SK-N-SH (cell line): ENCODE results near the gene XRN2. TPM values are rescaled to one million over a fixed set of nuclear protein-coding genes. Genes with fewer than 3 reads are reported as not detected.

ENCODE experiments used
- CTCF ChIA-PET: fragments of 300-600, 350-600 bp; formaldehyde crosslinking; extraction: SDS; loops from one replicate; lab custom pipeline; 2021; lab: Yijun Ruan, JAX
- POLR2A ChIA-PET: fragments of 350-600 bp; sonication (Branson Sonifier 250); formaldehyde crosslinking; extraction: SDS; loops from one replicate; lab custom pipeline; 2020; ENCODE audit warnings: antibody characterized with exemption, inconsistent platforms; lab: Yijun Ruan, JAX
- DNase-seq: peaks from one replicate; pipeline ENCODE4 v3.0.0; 2012
- H2AFZ ChIP-seq: fragments of 200-600 bp; sonication (generic); 2 replicates; pipeline ENCODE4 v1.8.1; 2016; ENCODE audit warnings: antibody characterized with exemption, mild to moderate bottlenecking, low read depth
- H3F3A ChIP-seq: fragments of 200-600 bp; sonication (generic); replicated peaks from 2 replicates; pipeline ENCODE3; 2016; ENCODE audit warnings: antibody characterized with exemption, mild to moderate bottlenecking; ENCODE audit not compliant: insufficient read depth
- H3K27ac ChIP-seq, 2 experiments: fragments of 200-500 bp in 1 of 2; fragments of 200-600 bp in 1 of 2; sonication (Bioruptor generic) in 1 of 2; sonication (generic), shearing (Covaris generic) in 1 of 2; 2 replicates each; pipeline versions ENCODE4 v1.5.1 to v1.6.1; 2014 to 2016; ENCODE audit warnings: low read depth in 2 of 2, inconsistent platforms in 1 of 2, low read length in 1 of 2, mild to moderate bottlenecking in 1 of 2, mixed read lengths in 1 of 2
- H3K27me3 ChIP-seq: fragments of 200-600 bp; sonication (generic), shearing (Covaris generic); 2 replicates; pipeline ENCODE4 v1.6.1; 2016; ENCODE audit warnings: mixed run types; ENCODE audit not compliant: insufficient read depth
- H3K36me3 ChIP-seq, 2 experiments: fragments of 200-500 bp in 1 of 2; fragments of 200-600 bp in 1 of 2; sonication (Bioruptor generic) in 1 of 2; sonication (generic) in 1 of 2; replicated peaks in 1 of 2; 2 replicates each; pipeline versions ENCODE3 to v1.5.1; 2014 to 2016; ENCODE audit warnings: low read length in 1 of 2, mild to moderate bottlenecking in 1 of 2; ENCODE audit not compliant: insufficient read depth in 2 of 2, control insufficient read depth in 1 of 2
- H3K4me1 ChIP-seq, 2 experiments: fragments of 200-500 bp in 1 of 2; fragments of 200-600 bp in 1 of 2; sonication (Bioruptor generic) in 1 of 2; sonication (generic), shearing (Covaris generic) in 1 of 2; 2 replicates each; pipeline versions ENCODE4 v1.5.1 to v1.6.1; 2014 to 2016; ENCODE audit warnings: low read depth in 1 of 2, low read length in 1 of 2, mixed run types in 1 of 2; ENCODE audit not compliant: insufficient read depth in 2 of 2, control insufficient read depth in 1 of 2
- H3K4me2 ChIP-seq: fragments of 200-600 bp; sonication (generic), shearing (Covaris generic); 2 replicates; pipeline ENCODE4 v1.6.1; 2017; ENCODE audit warnings: mixed run types
- H3K4me3 ChIP-seq, 2 experiments: fragments of 200-500 bp in 1 of 2; fragments of 200-600 bp in 1 of 2; sonication (Bioruptor generic) in 1 of 2; sonication (generic), shearing (Covaris generic) in 1 of 2; 2 replicates each; pipeline versions ENCODE4 v1.5.1 to v1.8.1; 2014 to 2016; ENCODE audit warnings: low read depth in 2 of 2, inconsistent platforms in 1 of 2, low read length in 1 of 2, mild to moderate bottlenecking in 1 of 2, mixed read lengths in 1 of 2, moderate library complexity in 1 of 2
- H3K79me2 ChIP-seq: fragments of 200-600 bp; sonication (generic); 2 replicates; pipeline ENCODE4 v1.8.1; 2017; ENCODE audit warnings: mild to moderate bottlenecking; ENCODE audit not compliant: insufficient read depth
- H3K9ac ChIP-seq: fragments of 200-600 bp; sonication (generic); 2 replicates; pipeline ENCODE4 v1.6.1; 2017; ENCODE audit warnings: mixed run types
- H3K9me2 ChIP-seq: fragments of 200-600 bp; sonication (generic); 2 replicates; pipeline ENCODE4 v1.6.1; 2017; ENCODE audit warnings: mixed run types
- H3K9me3 ChIP-seq: fragments of 200-600 bp; sonication (generic); 2 replicates; pipeline ENCODE4 v1.6.1; 2017; ENCODE audit warnings: mixed run types, mild to moderate bottlenecking, moderate library complexity
- H4K20me1 ChIP-seq: fragments of 200-600 bp; sonication (generic); 2 replicates; pipeline ENCODE4 v1.6.1; 2017; ENCODE audit warnings: mild to moderate bottlenecking, mixed run types; ENCODE audit not compliant: insufficient read depth
- CTCF ChIP-seq: fragments of 200-600 bp; sonication (generic); IDR thresholded peaks from 2 replicates; pipeline ENCODE4 v1.6.1; 2017; ENCODE audit warnings: antibody characterized with exemption, mild to moderate bottlenecking, moderate library complexity
- ELF1 ChIP-seq: IDR thresholded peaks from 2 replicates; pipeline ENCODE4 v1.4.0; 2012
- EZH2phosphoT487 ChIP-seq: fragments of 200-600 bp; sonication (generic); IDR thresholded peaks from 2 replicates; pipeline ENCODE4 v1.6.1; 2017; ENCODE audit warnings: low read depth, mixed run types, mild to moderate bottlenecking, antibody characterized with exemption, moderate library complexity, borderline replicate concordance
- FOXM1 ChIP-seq: IDR thresholded peaks from 2 replicates; pipeline ENCODE4 v1.4.0; 2012; ENCODE audit warnings: low read depth, mild to moderate bottlenecking
- IRF3 ChIP-seq: fragments of 150-350 bp; IDR thresholded peaks from 2 replicates; pipeline ENCODE4 v1.6.1; 2016; ENCODE audit warnings: mild to moderate bottlenecking, low read depth, low read length
- MAX ChIP-seq: IDR thresholded peaks from 2 replicates; pipeline ENCODE4 v1.4.0; 2012; ENCODE audit warnings: low read depth
- MEF2A ChIP-seq: IDR thresholded peaks from 2 replicates; pipeline ENCODE4 v1.4.0; 2012; ENCODE audit warnings: low read depth, borderline replicate concordance
- MXI1 ChIP-seq: IDR thresholded peaks from 2 replicates; pipeline ENCODE4 v1.6.1; 2012; ENCODE audit warnings: mild to moderate bottlenecking, low read depth, low read length, improper control_type of control experiment
- NFIC ChIP-seq: IDR thresholded peaks from 2 replicates; pipeline ENCODE4 v1.4.0; 2012; ENCODE audit warnings: borderline replicate concordance
- NRF1 ChIP-seq: IDR thresholded peaks from 2 replicates; pipeline ENCODE4 v1.6.1; 2012; ENCODE audit warnings: low read depth, mild to moderate bottlenecking, low read length
- POLR2AphosphoS5 ChIP-seq: IDR thresholded peaks from 2 replicates; pipeline ENCODE4 v1.6.1; 2012; ENCODE audit warnings: low read depth, low read length
- REST ChIP-seq: IDR thresholded peaks from 2 replicates; pipeline ENCODE4 v1.6.1; 2012; ENCODE audit warnings: mild to moderate bottlenecking, low read depth, low read length, moderate library complexity
- RFX5 ChIP-seq: IDR thresholded peaks from 2 replicates; pipeline ENCODE4 v1.6.1; 2012; ENCODE audit warnings: mild to moderate bottlenecking, improper control_type of control experiment, low read length
- SIN3A ChIP-seq: IDR thresholded peaks from 2 replicates; pipeline ENCODE4 v1.6.1; 2012; ENCODE audit warnings: low read depth, mild to moderate bottlenecking, low read length, moderate library complexity, borderline replicate concordance
- TAF1 ChIP-seq: IDR thresholded peaks from 2 replicates; pipeline ENCODE4 v1.6.1; 2012; ENCODE audit warnings: low read depth, mild to moderate bottlenecking, low read length, moderate library complexity, borderline replicate concordance
- USF2 ChIP-seq: fragments of 150-350 bp; IDR thresholded peaks from 2 replicates; pipeline ENCODE4 v1.6.1; 2017; ENCODE audit warnings: antibody characterized with exemption, low read length, low read depth, borderline replicate concordance
- YY1 ChIP-seq: IDR thresholded peaks from 2 replicates; pipeline ENCODE4 v1.4.0; 2012; ENCODE audit warnings: low read depth, mild to moderate bottlenecking
- WGBS: methylation state at CpG from one replicate; pipeline ENCODE4 v1.1.6; 2017; ENCODE audit warnings: low lambda C conversion rate; 5-methylcytosine and 5-hydroxymethylcytosine counted together
- polyA plus RNA-seq, 3 experiments: library from polyadenylated mRNA; depleted of rRNA; stranded (reverse); fragments of >200 nt; gene quantifications; 2 replicates each; pipeline ENCODE4 v1.2.3, GENCODE V29; 2012

Gene XRN2
- polyA plus RNA-seq, 1 of the 3 experiments (the other 2 are of a cell fraction) = 44.5 TPM

GRCh38 chr20:21338291-21338690 is 35.2 kb downstream of the XRN2 start:
- Histone ChIP-seq H4K20me1 (no peaks in the 10 kb centered on the region), H3K9ac (no peak overlapping the region), H3K4me3 (no peak overlapping the region), H3K4me2 (no peak overlapping the region), H3K4me1 (0 out of 4 replicates have a peak, but pooled peaks cover 0 to 3% of the 10 kb centered on the region in 2 experiments), H3K9me2 (no peaks in the 10 kb centered on the region), H3K36me3 (peaks cover 74 to 85% of the 10 kb centered on the region in 2 experiments), H3K9me3 (no peaks in the 10 kb centered on the region), H3F3A (peaks cover 3% of the 10 kb centered on the region), H2AFZ (no peak overlapping the region), H3K79me2 (peaks cover 23% of the 10 kb centered on the region; the same call in 1 of the 2 replicates), H3K27ac (no peak overlapping the region), H3K27me3 (no peaks in the 10 kb centered on the region)
- ChIA-PET CTCF (interaction anchor here (2.0 kb wide), 1 partner anchor 103 kb away, joined by 6 read pairs; no protein-coding TSS in a partner anchor), POLR2A (no interaction called here)
- TF ChIP-seq MXI1 = no peak
- TF ChIP-seq TAF1 = no peak
- no peak for TF ChIP-seq MAX
- TF ChIP-seq EZH2phosphoT487 = no peak
- no peak for TF ChIP-seq USF2
- no peak for TF ChIP-seq IRF3
- TF ChIP-seq RFX5 = no peak
- TF ChIP-seq YY1 = no peak
- no peak for TF ChIP-seq CTCF
- TF ChIP-seq MEF2A = no peak
- no peak for TF ChIP-seq NFIC
- no peak for TF ChIP-seq REST
- TF ChIP-seq NRF1 = no peak
- TF ChIP-seq FOXM1 = no peak
- TF ChIP-seq POLR2AphosphoS5 = no peak
- no peak for TF ChIP-seq SIN3A
- TF ChIP-seq ELF1 = no peak
- no peak for DNase-seq
- WGBS = 94% methylated on average over 4 of the region's 4 CpGs
